ENCODE data around the gene ZNF175. TPM values are rescaled to one million over a fixed set of nuclear protein-coding genes. Genes with fewer than 3 reads are reported as not detected.

The ZNF175 gene
- total RNA-seq, 1 donor, result 12.9 TPM

- H3K4me3 ChIP-seq (ENCODE audit: low read depth, low read length), result no peak overlapping the region
- no peak for TF ChIP-seq CTCF (IDR thresholded peaks at IDR 0.05; ENCODE audit: insufficient read depth, low read length)
- DNase-seq (ENCODE audit: low read depth), result no peak
Observed at GRCh38 chr19:51530616-51531015, 40.5 kb upstream of the ZNF175 start.

GRCh38 chr19:51531349-51532315 is 39.5 kb upstream of the ZNF175 start, which contains the start of gene SIGLEC6:
TSS of gene SIGLEC6 (minus strand) at chr19:51531670. CDS start at chr19:51531648, 22 bp downstream.
- TF ChIP-seq CTCF (IDR thresholded peaks at IDR 0.05; ENCODE audit: insufficient read depth, low read length), result no peak
- DNase-seq (ENCODE audit: low read depth), result no peak
- no peak within 1 kb of the TSS for H3K4me3 ChIP-seq (ENCODE audit: low read depth, low read length)

- no peak for TF ChIP-seq CTCF (IDR thresholded peaks at IDR 0.05; ENCODE audit: insufficient read depth, low read length)
Observed at GRCh38 chr19:51535535-51535934, 35.5 kb upstream of the ZNF175 start.

GRCh38 chr19:51539821-51540366 is 31.2 kb upstream of the ZNF175 start:
- no peak overlapping the region for H3K4me3 ChIP-seq (ENCODE audit: low read depth, low read length)
- no peak for DNase-seq (ENCODE audit: low read depth)
- TF ChIP-seq CTCF (IDR thresholded peaks at IDR 0.05; ENCODE audit: insufficient read depth, low read length), result no peak

More at GRCh38 chr19:51535535-51535934, 35.5 kb upstream of the ZNF175 start:
- DNase-seq (ENCODE audit: low read depth), result no peak
- H3K4me3 ChIP-seq (ENCODE audit: low read depth, low read length), result no peak overlapping the region

GRCh38 chr19:51541458-51542357 is 29.4 kb upstream of the ZNF175 start:
- H3K4me3 ChIP-seq (ENCODE audit: low read depth, low read length), result no peak overlapping the region
- no peak for TF ChIP-seq CTCF (IDR thresholded peaks at IDR 0.05; ENCODE audit: insufficient read depth, low read length)
- no peak for DNase-seq (ENCODE audit: low read depth)

GRCh38 chr19:51542699-51543098 is 28.4 kb upstream of the ZNF175 start:
- no peak for TF ChIP-seq CTCF (IDR thresholded peaks at IDR 0.05; ENCODE audit: insufficient read depth, low read length)
- no peak for DNase-seq (ENCODE audit: low read depth)

More at GRCh38 chr19:51542699-51543098, 28.4 kb upstream of the ZNF175 start:
- no peak overlapping the region for H3K4me3 ChIP-seq (ENCODE audit: low read depth, low read length)
